NCI-H510A (cell line): ENCODE results near the gene RND2.
"Not testable (repeated sequence)": the region's sequence is repeated elsewhere in the genome, so short reads cannot be mapped to it uniquely, and the experiment has no call there.

ENCODE experiments used
- DNase-seq: peaks from one replicate; lab custom pipeline; 2025; lab: John Stamatoyannopoulos, UW

RND2 gene

DNA sequence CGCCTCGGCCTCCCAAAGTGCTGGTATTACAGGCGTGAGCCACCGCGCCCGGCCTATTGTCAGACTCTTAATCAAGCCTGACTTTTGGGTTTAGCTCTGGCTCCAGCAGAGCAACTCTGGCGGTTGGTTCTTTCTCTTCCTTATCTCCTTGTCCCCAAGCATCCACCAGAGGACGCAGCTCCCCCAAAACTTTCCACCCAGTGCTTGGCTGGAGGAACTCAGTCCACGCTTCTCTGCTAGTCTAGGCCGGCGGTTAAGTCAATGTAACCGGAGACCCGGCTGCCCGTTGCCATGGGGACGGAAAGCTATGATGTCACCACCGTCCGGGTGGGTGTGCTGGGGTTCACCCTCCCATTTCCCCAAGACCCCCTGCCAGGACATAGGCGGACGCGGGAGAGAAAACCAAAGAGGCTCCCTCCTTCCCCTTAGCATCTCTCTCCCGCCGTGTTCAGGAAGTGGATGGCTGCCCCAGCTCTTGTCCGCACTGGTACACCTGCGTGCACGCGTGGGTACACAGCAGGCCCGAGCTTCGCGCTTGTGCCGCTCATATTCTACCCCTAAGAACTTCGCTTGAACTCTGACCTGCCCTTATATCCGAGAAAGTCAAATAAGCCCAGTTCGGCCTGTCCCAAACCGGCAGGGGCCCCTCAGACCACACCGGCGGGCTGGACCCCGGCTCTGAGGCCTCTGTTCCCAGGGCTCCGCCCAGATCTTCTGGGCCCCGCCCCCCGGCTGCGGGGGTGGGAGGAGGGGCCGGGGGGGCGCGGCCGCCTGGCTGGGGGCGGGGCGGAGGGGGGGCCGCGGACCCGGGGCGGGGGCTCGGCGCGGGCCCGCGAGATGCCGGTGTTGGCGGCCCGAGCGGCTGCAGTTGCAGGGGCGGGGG is at the start of gene RND2:
Gene RND2 (plus strand): TSS at position 825 of the 883 bp plus-strand sequence. CDS start 117 bp downstream, outside the sequence.
- peak; percentile 78 for DNase-seq

DNA sequence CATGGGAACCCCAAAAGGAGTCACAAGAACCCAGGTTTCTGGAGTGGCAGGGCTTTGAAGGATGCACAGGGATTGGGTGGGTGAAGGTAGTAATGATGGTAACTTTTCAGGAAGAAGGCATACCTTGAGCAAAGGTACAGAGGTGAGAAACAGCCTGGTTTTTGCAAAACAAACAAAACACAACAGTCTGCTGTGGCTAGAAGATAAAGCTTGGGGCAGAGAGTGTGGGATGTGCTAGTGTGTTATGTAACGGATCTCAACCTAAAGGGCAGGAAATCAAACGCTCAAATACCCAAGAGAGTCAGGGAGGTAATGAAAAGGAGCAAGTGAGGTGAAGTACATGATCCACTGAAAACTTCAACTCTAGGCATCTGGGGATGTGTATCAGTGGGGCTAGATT is 49.8 kb upstream of the RND2 start:
- DNase-seq, result no peak

- DNase-seq, result not testable (repeated sequence)
These were observed 49.3 kb upstream of the RND2 start for GRCh38 chr17:42975701-42976100.

- DNase-seq, result peak; percentile 68
These were observed 45.3 kb upstream of the RND2 start, which contains the start of gene PTGES3L for GRCh38 chr17:42979511-42980273. Gene PTGES3L (minus strand): TSS chr17:42980080. CDS start chr17:42980053, 27 bp downstream.

- DNase-seq, result peak; percentile 86
These were observed 44.7 kb upstream of the RND2 start, which contains the start of gene RUNDC1 for GRCh38 chr17:42980274-42980765. Gene RUNDC1 (plus strand): TSS chr17:42980565. CDS start chr17:42980577, 12 bp downstream.

GRCh38 chr17:42980766-42981397 is 44.1 kb upstream of the RND2 start:
- DNase-seq, result peak; percentile 39

DNA sequence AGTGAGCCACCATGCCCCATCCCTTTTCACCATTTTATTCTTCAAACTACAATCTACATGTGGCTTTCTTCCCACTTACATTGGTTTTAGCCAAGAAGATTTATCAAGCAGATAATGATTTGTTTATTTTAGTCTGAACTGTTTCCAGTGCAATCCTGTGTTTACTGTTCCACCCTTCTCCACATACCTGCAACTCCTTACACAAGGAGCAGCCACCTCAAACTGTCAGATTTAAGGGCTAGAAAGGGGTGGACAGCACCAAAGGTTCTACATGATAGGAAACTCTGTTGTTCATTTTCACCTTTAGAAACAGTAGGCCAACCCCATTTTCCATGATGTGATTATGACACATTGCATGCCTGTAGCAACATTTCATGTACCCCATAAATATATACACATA is 42.8 kb upstream of the RND2 start:
- DNase-seq, result no peak

DNA sequence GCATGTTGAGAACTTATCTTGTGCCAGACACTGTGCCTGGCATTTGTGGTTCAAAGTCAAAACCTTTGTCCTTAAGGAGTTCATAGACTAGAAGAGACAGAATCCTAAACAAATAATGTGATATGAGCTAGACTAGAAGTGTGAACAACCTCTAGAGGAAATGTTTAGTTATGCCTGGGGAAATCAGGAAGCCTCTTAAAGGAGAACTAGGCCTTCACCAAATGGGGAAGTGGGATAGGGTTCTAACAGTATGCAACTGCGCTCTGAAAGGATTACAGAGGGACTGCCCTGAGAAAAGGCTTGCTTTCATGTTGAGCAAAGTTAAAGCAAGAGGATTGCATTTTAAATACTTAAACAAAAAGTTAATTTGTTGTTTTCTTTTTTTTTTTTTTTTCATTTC is 39.8 kb upstream of the RND2 start:
- DNase-seq, result no peak

- no peak for DNase-seq
These were observed 35.9 kb upstream of the RND2 start for GRCh38 chr17:42989141-42989540.

DNA sequence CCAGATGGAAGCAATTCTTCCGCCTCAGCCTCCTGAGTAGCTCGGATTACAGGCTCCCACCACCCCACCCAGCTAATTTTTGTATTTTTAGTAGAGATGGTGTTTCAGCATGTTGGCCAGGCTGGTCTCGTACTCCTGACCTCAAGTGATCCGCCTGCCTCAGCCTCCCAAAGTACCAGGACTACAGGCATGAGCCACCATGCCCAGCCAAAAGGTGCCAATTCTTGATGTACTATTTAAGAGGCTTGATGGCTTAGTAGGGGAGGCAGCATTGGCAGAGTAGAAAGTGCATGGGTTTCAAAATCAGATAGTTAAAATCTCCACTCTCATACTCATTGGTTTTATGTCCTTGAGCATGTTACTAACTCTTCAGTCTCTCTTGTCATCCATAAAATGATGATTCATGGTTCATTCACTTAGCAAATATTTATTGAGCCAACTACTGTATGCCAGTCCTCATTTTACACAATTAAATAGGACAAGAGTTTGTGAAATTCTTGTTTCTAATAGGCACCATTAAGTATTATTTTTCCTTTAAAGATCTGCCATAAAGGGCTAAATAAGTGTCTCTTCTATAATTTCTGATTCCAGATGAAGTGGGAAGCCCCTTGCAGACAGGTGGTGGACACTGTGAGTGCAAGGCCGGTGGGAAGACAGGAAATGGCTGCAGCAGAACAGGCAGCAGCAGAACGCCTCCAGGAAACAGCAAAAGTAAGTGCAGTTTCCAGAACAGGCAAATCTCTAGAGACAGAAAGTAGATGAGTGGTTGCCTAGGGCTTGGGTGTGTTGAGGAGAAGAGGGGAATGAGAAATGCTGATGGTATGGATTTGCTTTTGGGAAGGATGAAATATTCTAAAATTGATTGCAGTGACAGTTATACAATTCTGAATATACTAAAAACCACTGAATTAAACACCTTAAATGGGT is 35.0 kb upstream of the RND2 start:
- DNase-seq, result no peak

DNA sequence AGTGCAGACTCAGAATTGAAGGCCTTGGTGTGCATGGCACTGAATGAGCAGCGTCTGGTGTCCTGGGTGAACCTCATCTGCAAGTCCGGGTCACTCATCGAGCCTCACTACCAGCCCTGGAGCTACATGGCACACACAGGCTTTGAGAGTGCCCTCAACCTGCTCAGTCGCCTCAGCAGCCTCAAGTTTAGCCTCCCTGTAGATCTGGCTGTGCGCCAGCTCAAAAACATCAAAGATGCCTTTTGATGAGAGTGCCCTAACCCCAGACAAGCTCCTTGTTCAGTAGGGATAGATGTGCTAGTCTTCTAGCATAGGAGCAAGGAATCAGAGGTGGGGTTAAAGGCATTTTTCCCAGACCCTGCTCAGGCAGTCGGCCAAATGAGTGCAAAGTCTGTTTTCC is 33.6 kb upstream of the RND2 start:
- DNase-seq, result no peak

- no peak for DNase-seq
These were observed 32.2 kb upstream of the RND2 start for GRCh38 chr17:42992872-42993271.

DNA sequence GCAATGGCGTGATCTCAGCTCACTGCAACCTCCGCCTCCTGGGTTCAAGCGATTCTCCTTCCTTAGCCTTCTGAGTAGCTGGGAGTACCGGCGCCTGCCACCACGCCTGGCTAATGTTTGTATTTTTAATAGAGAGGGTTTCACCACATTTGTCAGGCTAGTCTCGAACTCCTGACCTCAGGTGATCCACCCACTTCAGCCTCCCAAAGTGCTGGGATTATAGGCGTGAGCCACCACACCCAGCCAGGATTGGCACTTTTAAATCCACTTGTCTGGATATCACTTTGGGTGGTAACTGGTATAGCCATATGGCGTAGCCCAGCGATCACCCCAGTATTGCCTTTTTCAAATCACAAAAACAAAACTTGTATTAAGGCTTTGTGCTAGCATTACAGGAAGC is 31.1 kb upstream of the RND2 start:
- DNase-seq, result not testable (repeated sequence)

DNA sequence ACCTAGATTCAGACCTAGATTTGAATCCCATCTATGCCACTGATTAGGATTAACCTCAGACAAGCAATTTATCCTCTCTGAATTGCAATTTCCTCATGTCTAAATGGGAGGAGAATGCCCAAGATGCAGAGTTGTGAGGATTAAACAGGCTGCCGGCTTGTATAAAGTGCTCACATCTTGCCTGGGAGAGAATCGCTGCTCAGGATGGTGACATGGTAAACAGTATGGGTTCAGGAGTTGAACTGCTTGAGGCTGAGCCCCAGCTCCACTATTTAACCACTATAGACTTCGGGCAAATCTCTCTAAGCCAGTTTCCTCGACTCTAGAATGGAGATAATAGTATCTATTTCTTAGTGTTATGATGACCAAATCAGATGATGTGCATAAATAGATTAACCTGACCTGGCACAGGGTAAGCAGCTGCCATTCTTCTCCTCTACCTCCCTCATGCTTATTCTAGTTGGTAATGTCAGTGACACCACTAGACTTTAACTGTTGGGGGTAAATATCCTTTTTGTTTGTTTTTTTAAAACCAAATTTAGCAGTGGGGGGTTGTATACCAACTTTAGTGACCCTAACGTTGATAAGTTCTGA is 27.5 kb upstream of the RND2 start:
- DNase-seq, result no peak

GRCh38 chr17:42997984-42998938 is 26.8 kb upstream of the RND2 start, which contains the start of gene RPL27:
Gene RPL27 (plus strand): TSS chr17:42998419. CDS start chr17:42998751, 332 bp downstream.
- DNase-seq, result peak; percentile 98

- no peak for DNase-seq
These were observed 26.0 kb upstream of the RND2 start for GRCh38 chr17:42999003-42999525.

DNA sequence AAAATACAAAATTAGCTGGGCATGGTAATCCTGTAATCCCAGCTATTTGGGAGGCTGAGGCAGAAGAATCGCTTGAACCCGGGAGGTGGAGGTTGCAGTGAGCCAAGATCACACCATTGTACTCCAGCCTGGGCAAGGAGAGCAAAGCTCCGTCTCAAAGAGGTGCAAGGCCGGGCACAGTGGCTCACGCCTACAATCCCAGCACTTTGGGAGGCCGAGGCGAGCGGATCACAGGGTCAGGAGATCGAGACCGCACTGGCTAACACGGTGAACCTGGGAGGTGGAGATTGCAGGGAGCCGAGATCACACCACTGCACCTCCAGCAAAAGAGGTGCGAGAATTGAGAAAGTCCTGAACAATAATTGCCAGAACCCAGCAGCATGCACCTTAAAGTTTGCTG is 24.1 kb upstream of the RND2 start:
- DNase-seq, result not testable (repeated sequence)

DNA sequence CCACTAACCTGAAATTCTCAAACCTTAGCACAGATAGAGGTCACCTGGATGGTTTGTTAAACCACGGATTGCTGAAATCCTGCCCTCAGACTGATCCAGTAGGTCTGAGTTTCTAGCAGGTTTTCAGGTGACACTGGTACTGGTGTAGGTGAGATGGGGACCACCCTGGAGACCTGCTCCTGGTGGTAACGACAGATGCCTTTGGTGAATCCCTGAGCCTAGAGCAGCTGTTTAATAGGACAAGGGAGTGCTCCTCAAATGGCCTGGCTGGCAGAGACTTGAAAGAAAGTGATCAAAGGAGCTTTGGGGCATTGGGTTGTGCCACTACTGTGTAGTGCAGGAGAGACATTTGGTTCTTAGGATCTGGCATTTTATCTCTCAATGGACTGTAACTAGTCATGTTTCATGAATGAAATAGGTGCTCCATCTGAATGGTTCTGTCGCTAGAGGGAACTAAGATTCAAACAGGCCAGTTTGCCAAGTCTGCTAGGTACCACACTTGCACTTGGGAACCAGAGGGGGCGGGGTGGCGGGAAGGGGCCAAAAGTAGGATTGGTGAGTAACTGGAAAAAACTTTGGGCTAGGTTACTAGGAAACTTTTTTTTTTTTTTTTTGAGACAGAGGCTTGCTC is 21.4 kb upstream of the RND2 start:
- no peak for DNase-seq
